H1 (cell line): Measurements from ENCODE around the gene NHSL2. TPM values are rescaled to one million over a fixed set of nuclear protein-coding genes. Genes with fewer than 3 reads are reported as not detected.

Source experiments
- BCL11A ChIP-seq, 2 experiments: IDR thresholded peaks; one replicate each; pipeline ENCODE4 v1.6.1; 2011; ENCODE audit warnings: low read depth in 2 of 2, low read length in 2 of 2, mild to moderate bottlenecking in 2 of 2
- CBX5 ChIP-seq: fragments of 300-800, 300-1000 bp; sonication (generic); IDR thresholded peaks from 2 replicates; pipeline ENCODE4 v1.7.1; 2016; ENCODE audit warnings: antibody characterized with exemption, low read length, low read depth
- KDM4A ChIP-seq: IDR thresholded peaks from one replicate; pipeline ENCODE4 v1.7.1; 2012; ENCODE audit warnings: low read depth, mild to moderate bottlenecking, moderate library complexity, low read length, inconsistent platforms; ENCODE audit not compliant: severe bottlenecking
- MAFK ChIP-seq: IDR thresholded peaks from 2 replicates; pipeline ENCODE4 v1.6.1; 2012; ENCODE audit warnings: low read depth, mild to moderate bottlenecking, improper control_type of control experiment, low read length
- RAD21 ChIP-seq, 2 experiments: IDR thresholded peaks in 1 of 2; conservative IDR thresholded peaks in 1 of 2; 2 replicates each; pipeline ENCODE4 v1.6.1; 2011; ENCODE audit warnings: low read depth in 2 of 2, low read length in 2 of 2, improper control_type of control experiment in 1 of 2, inconsistent platforms in 1 of 2, mild to moderate bottlenecking in 1 of 2, moderate library complexity in 1 of 2
- SP4 ChIP-seq: IDR thresholded peaks from 2 replicates; pipeline ENCODE4 v1.6.1; 2012; ENCODE audit warnings: low read length, inconsistent platforms
- polyA plus RNA-seq, 7 experiments: library from polyadenylated mRNA; depleted of rRNA in 3 of 7; stranded (reverse) in 5 of 7; unstranded in 2 of 7; fragments of >200 nt in 5 of 7; fragments of 200-250 nt in 2 of 7; gene quantifications; 1 replicate in 5 of 7; 2 replicates in 1 of 7; 4 replicates in 1 of 7; pipeline versions ENCODE4 v1.2.1 to v1.2.3, GENCODE V29; 2011 to 2013; ENCODE audit warnings: missing spikeins in 2 of 7, mixed read lengths in 2 of 7
- total RNA-seq: library from RNA; stranded (reverse); fragmentation: NEBNext Ultra II Directional; extraction: Animal tissue kit (Norgen Biotek cat#: 25700); gene quantifications from 2 replicates; pipeline ENCODE4 v1.2.1, GENCODE V29; 2021
- TF ChIP-seq, protein P1 (sequence below), 3 experiments: IDR thresholded peaks; 1 replicate in 2 of 3; 2 replicates in 1 of 3; pipeline versions ENCODE4 v1.5.1 to v1.6.1; 2011; ENCODE audit warnings: low read length in 3 of 3, mild to moderate bottlenecking in 3 of 3, inconsistent platforms in 2 of 3, low read depth in 1 of 3, moderate library complexity in 1 of 3; ENCODE audit not compliant: insufficient read depth in 1 of 3; ENCODE audit errors: control extremely low read depth in 1 of 3

NHSL2 gene
- total and polyA plus RNA-seq, 2 of the 8 experiments (the other 6 are each of a cell fraction or from before 2014, with no cell fraction given), result 3.7 to 7.2 TPM

DNA sequence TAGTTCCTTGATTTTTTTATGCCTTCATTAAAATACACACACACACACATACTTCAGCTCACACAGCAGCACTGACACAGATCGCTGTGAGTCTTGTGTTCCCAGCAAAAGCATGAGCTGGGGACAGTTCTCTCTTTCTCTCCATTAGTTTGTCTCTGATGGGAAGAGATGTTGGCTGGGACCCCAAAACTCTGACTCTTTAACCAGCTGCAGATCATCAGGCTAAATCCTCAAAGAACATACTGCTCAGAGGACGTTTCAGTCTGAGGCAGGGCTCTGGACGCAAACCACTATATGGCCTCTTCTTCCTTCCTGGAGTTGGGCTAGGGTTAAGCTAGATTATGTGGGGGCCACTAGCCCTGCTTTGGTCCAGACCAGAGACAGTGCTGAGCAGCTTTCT, 109.6 kb downstream of the NHSL2 start (continued):
- no peak for TF ChIP-seq BCL11A (IDR thresholded peaks at IDR 0.05; ENCODE audit: low read depth in 2 of 2, low read length in 2 of 2)
- no peak for TF ChIP-seq CBX5
- TF ChIP-seq SP4, result no peak
- TF ChIP-seq, protein P1, sequence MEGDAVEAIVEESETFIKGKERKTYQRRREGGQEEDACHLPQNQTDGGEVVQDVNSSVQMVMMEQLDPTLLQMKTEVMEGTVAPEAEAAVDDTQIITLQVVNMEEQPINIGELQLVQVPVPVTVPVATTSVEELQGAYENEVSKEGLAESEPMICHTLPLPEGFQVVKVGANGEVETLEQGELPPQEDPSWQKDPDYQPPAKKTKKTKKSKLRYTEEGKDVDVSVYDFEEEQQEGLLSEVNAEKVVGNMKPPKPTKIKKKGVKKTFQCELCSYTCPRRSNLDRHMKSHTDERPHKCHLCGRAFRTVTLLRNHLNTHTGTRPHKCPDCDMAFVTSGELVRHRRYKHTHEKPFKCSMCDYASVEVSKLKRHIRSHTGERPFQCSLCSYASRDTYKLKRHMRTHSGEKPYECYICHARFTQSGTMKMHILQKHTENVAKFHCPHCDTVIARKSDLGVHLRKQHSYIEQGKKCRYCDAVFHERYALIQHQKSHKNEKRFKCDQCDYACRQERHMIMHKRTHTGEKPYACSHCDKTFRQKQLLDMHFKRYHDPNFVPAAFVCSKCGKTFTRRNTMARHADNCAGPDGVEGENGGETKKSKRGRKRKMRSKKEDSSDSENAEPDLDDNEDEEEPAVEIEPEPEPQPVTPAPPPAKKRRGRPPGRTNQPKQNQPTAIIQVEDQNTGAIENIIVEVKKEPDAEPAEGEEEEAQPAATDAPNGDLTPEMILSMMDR (IDR thresholded peaks at IDR 0.05; ENCODE audit: control extremely low read depth in 1 of 3, insufficient read depth in 1 of 3, low read depth in 1 of 3, low read length in 3 of 3), result no peak
- no peak for TF ChIP-seq KDM4A
- TF ChIP-seq RAD21 (IDR thresholded peaks at IDR 0.05 in 1 of 2, conservative IDR thresholded peaks at IDR 0.05 in 1 of 2; ENCODE audit: low read depth in 2 of 2, low read length in 2 of 2), result no peak
- TF ChIP-seq MAFK, result no peak
